ENCODE data around the gene CEP43. TPM values are rescaled to one million over a fixed set of nuclear protein-coding genes. Genes with fewer than 3 reads are reported as not detected.

CEP43 gene
- total RNA-seq, 1 experiment from 2014 or later: 34.2 TPM

DNA sequence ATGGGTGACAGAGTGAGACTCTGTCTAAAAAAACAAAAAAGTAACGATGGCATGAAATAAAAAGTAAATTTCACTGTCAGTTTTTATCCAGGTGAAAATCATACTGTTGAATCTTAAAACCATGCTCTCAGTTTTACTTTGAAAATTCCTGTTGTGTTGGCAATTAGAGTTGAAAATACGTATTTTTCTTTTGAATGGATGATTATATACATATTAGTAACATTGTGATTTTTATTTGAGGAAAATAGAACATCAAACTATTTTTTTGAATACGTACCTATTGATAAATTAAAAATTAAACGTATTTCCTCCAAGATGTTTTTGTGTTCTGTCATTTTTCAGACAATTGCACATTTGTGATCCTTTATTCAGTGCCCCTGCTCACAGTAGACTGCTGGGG, 14.7 kb downstream of the CEP43 start:
- Histone ChIP-seq H3K4me3 (ENCODE audit: low read depth, low read length, poor library complexity, severe bottlenecking) (no peak overlapping the region), H3K36me3 (ENCODE audit: insufficient read depth, low read length, poor library complexity, severe bottlenecking) (peaks cover 52% of the 10 kb centered on the region), H3K4me1 (ENCODE audit: insufficient read depth, low read length, poor library complexity, severe bottlenecking) (no peaks in the 10 kb centered on the region), H3K9me3 (ENCODE audit: low read depth, low read length, poor library complexity, severe bottlenecking) (no peaks in the 10 kb centered on the region), H3K27me3 (replicated peaks; ENCODE audit: insufficient read depth, low read depth, low read length, poor library complexity) (no peaks in the 10 kb centered on the region), H3K27ac (ENCODE audit: low read depth, low read length, poor library complexity, severe bottlenecking) (no peak overlapping the region)
- no peak for DNase-seq (ENCODE audit: low spot score)
- ChIA-PET CTCF (no interaction called here), POLR2A (ENCODE audit: low non-redundant PET) (no interaction called here)
- no peak for TF ChIP-seq EZH2 (IDR thresholded peaks at IDR 0.05; ENCODE audit: borderline replicate concordance, low read depth, low read length, poor library complexity, severe bottlenecking)
- TF ChIP-seq, protein P1, sequence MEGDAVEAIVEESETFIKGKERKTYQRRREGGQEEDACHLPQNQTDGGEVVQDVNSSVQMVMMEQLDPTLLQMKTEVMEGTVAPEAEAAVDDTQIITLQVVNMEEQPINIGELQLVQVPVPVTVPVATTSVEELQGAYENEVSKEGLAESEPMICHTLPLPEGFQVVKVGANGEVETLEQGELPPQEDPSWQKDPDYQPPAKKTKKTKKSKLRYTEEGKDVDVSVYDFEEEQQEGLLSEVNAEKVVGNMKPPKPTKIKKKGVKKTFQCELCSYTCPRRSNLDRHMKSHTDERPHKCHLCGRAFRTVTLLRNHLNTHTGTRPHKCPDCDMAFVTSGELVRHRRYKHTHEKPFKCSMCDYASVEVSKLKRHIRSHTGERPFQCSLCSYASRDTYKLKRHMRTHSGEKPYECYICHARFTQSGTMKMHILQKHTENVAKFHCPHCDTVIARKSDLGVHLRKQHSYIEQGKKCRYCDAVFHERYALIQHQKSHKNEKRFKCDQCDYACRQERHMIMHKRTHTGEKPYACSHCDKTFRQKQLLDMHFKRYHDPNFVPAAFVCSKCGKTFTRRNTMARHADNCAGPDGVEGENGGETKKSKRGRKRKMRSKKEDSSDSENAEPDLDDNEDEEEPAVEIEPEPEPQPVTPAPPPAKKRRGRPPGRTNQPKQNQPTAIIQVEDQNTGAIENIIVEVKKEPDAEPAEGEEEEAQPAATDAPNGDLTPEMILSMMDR (conservative IDR thresholded peaks at IDR 0.05; ENCODE audit: low read depth, low read length): no peak
- BruUV-seq (replicated peaks): no TSS peak
- intact Hi-C loops (cut with micrococcal nuclease; ENCODE audit: unreplicated experiment): no loop called here

- POLR2A ChIA-PET (ENCODE audit: low non-redundant PET): no interaction called here
- Histone ChIP-seq H3K36me3 (ENCODE audit: insufficient read depth, low read length, poor library complexity, severe bottlenecking) (peaks cover 56% of the 10 kb centered on the region), H3K4me1 (ENCODE audit: insufficient read depth, low read length, poor library complexity, severe bottlenecking) (no peaks in the 10 kb centered on the region), H3K9me3 (ENCODE audit: low read depth, low read length, poor library complexity, severe bottlenecking) (no peaks in the 10 kb centered on the region), H3K4me3 (ENCODE audit: low read depth, low read length, poor library complexity, severe bottlenecking) (no peak overlapping the region), H3K27ac (ENCODE audit: low read depth, low read length, poor library complexity, severe bottlenecking) (no peak overlapping the region), H3K27me3 (replicated peaks; ENCODE audit: insufficient read depth, low read depth, low read length, poor library complexity) (no peaks in the 10 kb centered on the region)
- intact Hi-C loops (cut with micrococcal nuclease; ENCODE audit: unreplicated experiment): no loop called here
- no TSS peak for BruUV-seq (replicated peaks)
- CTCF ChIA-PET: no interaction called here
- TF ChIP-seq, protein P1 (conservative IDR thresholded peaks at IDR 0.05; ENCODE audit: low read depth, low read length): no peak
- TF ChIP-seq EZH2 (IDR thresholded peaks at IDR 0.05; ENCODE audit: borderline replicate concordance, low read depth, low read length, poor library complexity, severe bottlenecking): no peak
- no peak for DNase-seq (ENCODE audit: low spot score)
Observed at GRCh38 chr6:167015302-167015701, 16.1 kb downstream of the CEP43 start.

- H3K36me3 ChIP-seq (ENCODE audit: insufficient read depth, low read length, poor library complexity, severe bottlenecking): peaks cover 30% of the 10 kb centered on the region
- H3K4me1 ChIP-seq (ENCODE audit: insufficient read depth, low read length, poor library complexity, severe bottlenecking): no peaks in the 10 kb centered on the region
- ChIA-PET POLR2A (ENCODE audit: low non-redundant PET) (no interaction called here), CTCF (no interaction called here)
- no peak for TF ChIP-seq EZH2 (IDR thresholded peaks at IDR 0.05; ENCODE audit: borderline replicate concordance, low read depth, low read length, poor library complexity, severe bottlenecking)
- TF ChIP-seq, protein P1 (conservative IDR thresholded peaks at IDR 0.05; ENCODE audit: low read depth, low read length): no peak
- DNase-seq (ENCODE audit: low spot score): no peak
- no peaks in the 10 kb centered on the region for H3K27me3 ChIP-seq (replicated peaks; ENCODE audit: insufficient read depth, low read depth, low read length, poor library complexity)
- no peaks in the 10 kb centered on the region for H3K9me3 ChIP-seq (ENCODE audit: low read depth, low read length, poor library complexity, severe bottlenecking)
- no peak overlapping the region for H3K4me3 ChIP-seq (ENCODE audit: low read depth, low read length, poor library complexity, severe bottlenecking)
- H3K27ac ChIP-seq (ENCODE audit: low read depth, low read length, poor library complexity, severe bottlenecking): no peak overlapping the region
- no TSS peak for BruUV-seq (replicated peaks)
- intact Hi-C loops (cut with micrococcal nuclease; ENCODE audit: unreplicated experiment): no loop called here
Observed at GRCh38 chr6:167020206-167020605, 21.0 kb downstream of the CEP43 start.

Data from A673 (cell line).